ENCODE data around the gene PHF2.

PHF2 gene

DNA sequence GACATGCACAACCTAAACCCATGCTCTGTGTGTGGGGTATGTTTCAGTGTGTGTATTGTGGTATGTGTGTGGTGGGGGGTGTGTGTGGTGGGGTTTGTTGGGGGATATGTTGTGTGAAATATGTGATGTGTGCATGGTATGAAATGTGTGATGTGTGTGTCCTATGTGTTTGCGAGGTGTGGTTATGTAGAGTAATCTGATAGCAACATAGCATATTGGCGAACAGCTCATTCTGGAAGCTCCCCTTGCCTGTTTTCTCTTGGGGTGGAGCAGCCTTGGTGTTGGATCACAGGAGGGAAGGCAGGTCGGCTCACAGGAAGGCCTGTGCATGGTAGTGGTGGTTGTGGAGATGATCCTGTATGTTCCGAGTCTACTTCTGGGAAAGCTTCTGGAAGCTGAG is 35.4 kb upstream of the PHF2 start:
- no peak overlapping the region for H3K27ac ChIP-seq
- TF ChIP-seq, protein P1, sequence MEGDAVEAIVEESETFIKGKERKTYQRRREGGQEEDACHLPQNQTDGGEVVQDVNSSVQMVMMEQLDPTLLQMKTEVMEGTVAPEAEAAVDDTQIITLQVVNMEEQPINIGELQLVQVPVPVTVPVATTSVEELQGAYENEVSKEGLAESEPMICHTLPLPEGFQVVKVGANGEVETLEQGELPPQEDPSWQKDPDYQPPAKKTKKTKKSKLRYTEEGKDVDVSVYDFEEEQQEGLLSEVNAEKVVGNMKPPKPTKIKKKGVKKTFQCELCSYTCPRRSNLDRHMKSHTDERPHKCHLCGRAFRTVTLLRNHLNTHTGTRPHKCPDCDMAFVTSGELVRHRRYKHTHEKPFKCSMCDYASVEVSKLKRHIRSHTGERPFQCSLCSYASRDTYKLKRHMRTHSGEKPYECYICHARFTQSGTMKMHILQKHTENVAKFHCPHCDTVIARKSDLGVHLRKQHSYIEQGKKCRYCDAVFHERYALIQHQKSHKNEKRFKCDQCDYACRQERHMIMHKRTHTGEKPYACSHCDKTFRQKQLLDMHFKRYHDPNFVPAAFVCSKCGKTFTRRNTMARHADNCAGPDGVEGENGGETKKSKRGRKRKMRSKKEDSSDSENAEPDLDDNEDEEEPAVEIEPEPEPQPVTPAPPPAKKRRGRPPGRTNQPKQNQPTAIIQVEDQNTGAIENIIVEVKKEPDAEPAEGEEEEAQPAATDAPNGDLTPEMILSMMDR (IDR thresholded peaks at IDR 0.05) = no peak
- TF ChIP-seq ZFX (IDR thresholded peaks at IDR 0.05; ENCODE audit: borderline replicate concordance) = no peak

DNA sequence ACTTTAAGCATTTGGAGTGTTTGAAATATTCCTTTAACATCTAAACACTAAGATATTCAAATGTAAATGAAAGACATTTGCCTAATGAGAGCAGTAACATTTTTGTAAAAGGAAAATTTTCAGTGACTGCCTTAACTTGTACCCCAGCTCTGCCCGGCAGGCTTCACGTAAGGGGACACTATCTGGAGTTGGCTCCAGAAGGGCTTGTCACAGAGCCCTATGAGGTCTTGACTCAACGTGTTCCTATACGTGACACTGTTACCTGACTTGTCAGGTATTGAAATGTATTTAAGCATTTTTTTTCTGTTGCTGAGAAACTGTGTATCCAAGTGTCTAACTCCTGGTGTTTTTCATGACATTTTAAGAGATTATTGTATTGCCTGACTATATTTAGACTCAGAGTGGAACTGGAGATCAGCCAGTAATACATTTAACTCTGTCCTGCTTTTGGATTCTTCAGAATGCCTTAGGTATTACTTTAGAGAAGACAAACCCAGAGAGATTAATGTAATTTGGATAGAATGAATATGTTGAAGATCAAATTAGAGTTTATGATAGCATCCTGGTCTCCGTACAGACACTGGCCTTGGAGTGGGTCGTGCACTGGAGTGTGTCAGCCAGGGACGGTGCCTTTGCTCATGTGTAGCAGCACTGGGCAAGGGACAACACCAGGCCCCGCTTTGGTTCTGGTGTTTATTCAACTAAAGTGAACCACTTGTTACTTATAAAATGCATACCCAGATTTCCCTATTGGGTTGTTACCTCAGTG is 34.6 kb upstream of the PHF2 start:
- TF ChIP-seq, protein P1 (IDR thresholded peaks at IDR 0.05) = no peak
- TF ChIP-seq ZFX (IDR thresholded peaks at IDR 0.05; ENCODE audit: borderline replicate concordance) = no peak
- H3K27ac ChIP-seq = no peak overlapping the region

DNA sequence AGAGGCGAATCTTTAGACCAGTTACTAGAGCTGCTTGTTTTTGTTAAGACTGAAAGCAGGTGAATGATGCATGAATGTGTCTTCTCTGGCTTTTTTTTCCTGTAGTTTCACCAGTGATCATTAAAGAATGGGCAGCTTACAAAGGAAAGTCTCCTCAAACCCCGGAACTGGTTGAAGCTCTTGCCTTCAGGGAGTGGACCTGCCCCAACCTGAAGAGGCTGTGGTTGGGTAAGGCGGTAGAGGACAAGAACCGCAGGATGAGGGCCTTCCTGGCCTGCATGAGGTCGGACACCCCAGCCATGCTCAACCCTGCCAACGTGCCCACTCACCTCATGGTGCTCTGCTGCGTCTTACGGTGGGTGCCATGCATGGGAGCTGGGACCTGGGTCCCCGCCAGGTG is 33.3 kb upstream of the PHF2 start:
- TF ChIP-seq, protein P1 (IDR thresholded peaks at IDR 0.05) = no peak
- TF ChIP-seq ZFX (IDR thresholded peaks at IDR 0.05; ENCODE audit: borderline replicate concordance) = no peak
- H3K27ac ChIP-seq = no peak overlapping the region

DNA sequence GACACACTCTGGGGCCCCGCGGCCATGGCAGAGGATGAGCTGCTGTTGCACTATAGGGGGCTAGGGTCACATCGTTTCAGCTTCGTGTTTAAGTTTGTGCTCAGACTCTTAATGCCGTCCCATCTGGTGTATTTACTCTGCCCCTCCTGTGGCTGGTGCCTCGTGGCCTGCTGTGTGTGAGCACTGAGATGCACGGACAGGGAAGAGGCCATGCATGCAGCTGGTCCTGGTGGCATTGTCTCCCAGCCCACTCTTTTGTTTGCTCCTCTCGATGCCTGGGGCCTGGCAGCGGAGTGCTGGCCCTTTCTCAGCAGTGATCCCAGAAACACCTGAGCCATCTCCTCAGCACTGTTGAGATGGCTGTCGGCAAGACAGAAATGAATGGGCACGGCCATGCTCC is 30.0 kb upstream of the PHF2 start:
- TF ChIP-seq, protein P1 (IDR thresholded peaks at IDR 0.05) = no peak
- no peak for TF ChIP-seq ZFX (IDR thresholded peaks at IDR 0.05; ENCODE audit: borderline replicate concordance)
- no peak overlapping the region for H3K27ac ChIP-seq

DNA sequence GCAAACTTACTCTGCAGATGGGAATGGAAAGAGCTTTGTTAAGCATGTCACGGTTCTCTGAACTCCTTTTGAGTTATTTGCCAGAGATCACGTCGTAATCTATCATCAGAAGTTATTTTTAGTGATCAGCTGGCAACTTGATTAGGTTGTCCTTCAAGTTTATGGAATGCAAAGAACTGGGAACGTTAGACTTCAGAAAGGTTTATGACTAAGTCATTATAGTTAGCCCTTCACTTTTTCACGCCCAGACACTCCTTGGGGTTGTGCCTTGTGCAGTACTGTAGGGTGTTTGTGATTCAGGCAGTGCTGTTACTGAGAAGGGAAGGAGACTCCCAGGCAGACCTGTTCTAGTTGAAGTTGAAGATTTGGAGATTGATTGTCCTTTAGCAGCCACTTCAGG is 26.8 kb upstream of the PHF2 start:
- peak overlapping the region; percentile 17; the same call in 1 of the 2 replicates for H3K27ac ChIP-seq
- TF ChIP-seq, protein P1 (IDR thresholded peaks at IDR 0.05) = no peak
- TF ChIP-seq ZFX (IDR thresholded peaks at IDR 0.05; ENCODE audit: borderline replicate concordance) = no peak

DNA sequence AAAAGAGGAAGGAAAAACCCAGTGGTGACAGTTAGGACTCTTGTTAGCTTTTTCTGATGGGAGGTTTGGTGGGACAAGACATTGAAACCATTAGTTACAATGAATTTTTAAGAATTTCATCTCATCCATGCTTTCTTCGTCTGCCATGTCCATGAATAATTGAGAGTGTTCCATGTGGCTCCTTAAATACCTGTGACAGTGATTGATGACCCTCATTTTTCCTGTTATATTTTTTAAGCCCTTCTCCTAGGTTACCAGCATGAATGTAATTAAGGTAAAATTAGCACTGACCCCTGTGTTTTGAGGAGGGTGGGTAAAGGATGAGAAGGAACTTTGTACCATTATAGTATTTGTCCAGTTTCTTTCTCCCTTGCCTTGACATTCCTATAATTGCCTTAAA is 23.5 kb upstream of the PHF2 start:
- no peak overlapping the region for H3K27ac ChIP-seq
- TF ChIP-seq, protein P1 (IDR thresholded peaks at IDR 0.05) = no peak
- TF ChIP-seq ZFX (IDR thresholded peaks at IDR 0.05; ENCODE audit: borderline replicate concordance) = no peak

DNA sequence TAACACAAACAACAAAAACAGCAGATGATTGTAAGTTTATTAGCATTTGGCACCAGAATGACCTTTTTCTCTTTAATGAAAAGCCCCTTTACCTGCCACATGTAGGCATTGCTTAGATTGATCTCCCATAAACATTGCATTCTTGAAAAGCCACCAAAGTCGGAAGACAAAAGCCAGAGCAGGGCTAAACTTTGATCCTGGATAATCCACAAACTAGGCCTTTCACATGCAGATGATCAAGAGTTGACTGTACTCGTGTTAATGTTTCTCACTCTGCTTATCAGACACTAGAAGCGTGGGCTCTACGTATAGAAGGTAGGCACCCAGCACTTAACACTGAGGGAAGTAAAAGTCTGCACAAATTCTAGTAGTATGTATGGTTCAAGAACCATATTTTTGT is 21.0 kb upstream of the PHF2 start:
- no peak overlapping the region for H3K27ac ChIP-seq
- TF ChIP-seq ZFX (IDR thresholded peaks at IDR 0.05; ENCODE audit: borderline replicate concordance) = no peak
- TF ChIP-seq, protein P1 (IDR thresholded peaks at IDR 0.05) = no peak
